Activated effector memory CD4-positive, alpha-beta T cell treated with anti-CD3 and anti-CD28 coated beads, Interleukin-2, amount 50 U/mL, for 16 hours (primary cell): Measurements from ENCODE around the gene CAMK2D.
A peak's percentile ranks its signal among the peaks of the same experiment; 100 is the strongest.

Source experiments
- DNase-seq: peaks from one replicate; pipeline ENCODE4 v3.0.0-alpha.2; 2020

The CAMK2D gene

DNA sequence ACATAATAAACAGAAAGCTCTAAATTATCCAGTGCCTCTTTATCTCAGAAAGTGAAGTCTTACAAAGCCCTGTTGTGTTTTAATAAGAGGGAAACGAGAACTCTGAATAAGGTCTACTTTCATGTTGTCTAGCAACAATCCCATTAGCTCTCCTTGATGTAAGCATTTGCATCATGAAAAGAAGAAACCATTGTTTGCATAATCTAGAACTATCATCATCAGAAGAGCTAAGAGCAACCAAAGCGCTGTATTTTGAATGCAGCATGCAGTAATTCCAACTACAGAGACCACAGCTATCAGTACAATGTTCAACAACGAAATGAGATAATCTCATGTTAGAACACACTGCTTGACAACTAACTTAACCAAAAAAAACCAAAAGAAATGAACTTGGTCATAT is 257.1 kb downstream of the CAMK2D start:
- DNase-seq: no peak

GRCh38 chr4:113503691-113504090 is 257.8 kb downstream of the CAMK2D start:
- no peak for DNase-seq

- DNase-seq: no peak
These were observed 258.6 kb downstream of the CAMK2D start for GRCh38 chr4:113502906-113503305.

DNA sequence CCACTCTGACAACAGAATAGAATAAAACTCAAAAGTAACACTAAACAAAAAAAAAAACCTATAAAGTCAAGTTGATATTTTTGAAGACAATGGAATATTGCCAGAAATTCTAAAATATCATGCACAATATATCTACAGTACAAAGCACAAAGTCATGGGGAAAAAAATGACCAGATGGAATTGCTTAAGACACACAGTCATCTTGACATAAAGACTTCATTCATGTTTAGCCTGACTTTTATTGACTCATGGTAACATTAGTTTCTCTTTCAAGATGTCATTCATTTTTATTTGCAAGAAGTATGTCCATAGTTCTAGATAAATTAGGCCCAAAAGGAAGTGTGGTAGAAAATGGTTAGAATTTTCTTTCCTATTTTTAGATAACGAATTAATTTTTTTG is 259.1 kb downstream of the CAMK2D start:
- DNase-seq: no peak

DNA sequence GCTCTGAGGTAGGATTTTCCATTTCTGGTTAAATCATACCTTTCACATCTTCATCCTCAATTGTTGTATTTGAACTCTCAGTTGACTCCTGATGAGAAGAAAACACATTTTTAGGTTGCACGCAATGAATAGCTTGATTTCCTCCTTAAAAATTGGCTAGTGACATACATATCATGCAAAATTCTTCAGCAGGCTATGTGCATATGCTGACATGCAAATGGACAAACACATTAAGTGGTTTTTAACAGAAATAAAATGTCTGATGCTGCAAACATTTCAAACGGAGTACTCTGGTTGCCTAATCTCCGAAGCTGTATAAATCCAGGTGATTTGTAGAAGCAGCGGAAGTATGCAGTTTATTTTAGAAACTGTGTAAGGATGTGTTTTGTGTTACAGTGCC is 261.1 kb downstream of the CAMK2D start:
- no peak for DNase-seq

DNA sequence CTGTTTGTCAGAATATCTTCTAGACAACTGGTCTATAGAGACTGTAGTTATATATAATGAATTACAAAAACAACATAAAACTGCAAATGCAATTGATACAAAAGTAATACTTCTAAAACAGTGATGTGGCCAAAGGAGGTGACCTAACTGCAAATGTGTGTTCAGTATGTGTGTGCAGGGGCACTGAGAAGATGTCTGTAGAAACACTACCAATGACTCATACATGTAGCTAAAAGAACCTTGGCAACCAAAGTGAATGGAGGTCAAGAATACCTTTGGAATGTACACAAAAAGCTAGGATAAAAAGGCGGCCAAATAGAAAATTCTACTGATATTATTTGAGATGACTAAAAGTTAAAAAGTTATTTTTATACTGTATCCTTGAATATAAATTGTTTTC is 261.8 kb downstream of the CAMK2D start:
- DNase-seq: no peak

DNA sequence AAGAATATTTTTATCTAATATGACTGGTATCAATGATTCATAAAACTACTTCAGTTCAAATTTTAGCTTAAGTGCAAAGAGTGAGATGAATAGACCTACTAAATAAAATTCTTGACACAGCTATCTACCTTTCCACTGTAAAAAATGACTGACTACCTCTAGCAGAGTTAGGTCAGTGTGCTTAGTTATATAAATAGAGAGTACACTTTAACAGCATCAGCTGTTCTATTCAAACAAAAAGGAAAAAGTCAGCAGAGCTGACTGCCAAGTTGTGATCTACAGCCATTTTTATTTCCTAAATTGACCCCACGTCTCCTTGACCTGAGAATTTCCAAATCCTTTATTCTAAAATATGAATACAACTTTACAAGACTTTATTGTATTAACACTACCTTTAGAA is 262.4 kb downstream of the CAMK2D start:
- no peak for DNase-seq

GRCh38 chr4:113497154-113497884 is 264.2 kb downstream of the CAMK2D start:
- DNase-seq: no peak

GRCh38 chr4:113496698-113497097 is 264.8 kb downstream of the CAMK2D start:
- DNase-seq: no peak

GRCh38 chr4:113495790-113496189 is 265.7 kb downstream of the CAMK2D start:
- no peak for DNase-seq

DNA sequence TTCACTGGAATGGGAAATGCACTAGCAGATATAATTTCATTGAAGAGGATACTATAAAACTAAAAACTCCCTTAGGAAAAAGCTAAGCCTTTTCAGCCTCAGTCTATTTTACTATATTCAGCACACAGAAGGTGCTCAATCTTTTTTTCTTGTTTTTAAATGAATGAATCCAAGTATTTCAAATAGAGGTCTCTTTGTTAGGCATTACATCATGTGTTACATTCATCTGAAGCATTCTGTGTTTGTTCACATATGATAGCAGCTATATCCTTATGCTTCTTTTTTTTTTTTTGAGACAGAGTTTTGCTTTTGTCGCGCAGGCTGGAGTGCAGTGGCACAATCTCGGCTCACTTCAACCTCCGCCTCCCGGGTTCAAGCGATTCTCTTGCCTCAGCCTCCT is 278.4 kb downstream of the CAMK2D start:
- no peak for DNase-seq

GRCh38 chr4:113482325-113482724 is 279.2 kb downstream of the CAMK2D start:
- DNase-seq: no peak

GRCh38 chr4:113481820-113482219 is 279.7 kb downstream of the CAMK2D start:
- no peak for DNase-seq

DNA sequence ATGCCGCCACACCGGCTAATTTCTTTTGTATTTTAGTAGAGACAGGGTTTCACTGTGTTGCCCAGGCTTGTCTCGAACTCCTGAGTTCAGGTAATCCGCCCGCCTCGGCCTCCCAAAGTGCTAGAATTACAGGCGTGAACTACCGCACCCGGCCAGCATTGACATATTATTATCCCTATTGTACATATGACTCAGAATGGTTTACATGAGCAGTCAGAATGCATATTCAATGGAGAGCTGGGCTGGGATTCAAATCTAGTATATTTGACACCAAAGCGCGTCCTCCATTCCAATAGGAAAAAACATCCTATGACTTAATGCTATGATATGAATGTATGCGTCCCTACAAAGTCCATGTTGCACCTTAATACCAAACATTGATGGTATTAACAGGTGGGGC is 281.4 kb downstream of the CAMK2D start:
- DNase-seq: no peak

DNA sequence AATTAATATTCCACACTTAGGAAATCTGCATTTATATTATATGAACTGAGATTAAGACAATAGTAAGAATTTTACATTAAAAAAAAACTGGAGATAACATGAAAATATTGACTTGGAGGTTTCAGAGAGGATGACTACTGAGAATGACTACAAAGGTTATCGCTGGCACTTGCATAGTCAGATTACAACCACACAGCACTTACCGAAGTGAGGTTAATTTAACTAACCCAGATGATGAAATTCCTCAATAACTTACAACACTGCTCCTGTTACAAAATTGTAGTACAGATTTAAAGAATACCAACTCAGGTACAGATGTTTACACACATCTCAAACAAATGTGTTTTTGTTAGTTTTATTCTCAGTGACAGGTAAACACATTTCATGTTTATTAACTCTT is 283.5 kb downstream of the CAMK2D start:
- DNase-seq: no peak

GRCh38 chr4:113476800-113477199 is 284.7 kb downstream of the CAMK2D start:
- DNase-seq: peak; percentile 71

DNA sequence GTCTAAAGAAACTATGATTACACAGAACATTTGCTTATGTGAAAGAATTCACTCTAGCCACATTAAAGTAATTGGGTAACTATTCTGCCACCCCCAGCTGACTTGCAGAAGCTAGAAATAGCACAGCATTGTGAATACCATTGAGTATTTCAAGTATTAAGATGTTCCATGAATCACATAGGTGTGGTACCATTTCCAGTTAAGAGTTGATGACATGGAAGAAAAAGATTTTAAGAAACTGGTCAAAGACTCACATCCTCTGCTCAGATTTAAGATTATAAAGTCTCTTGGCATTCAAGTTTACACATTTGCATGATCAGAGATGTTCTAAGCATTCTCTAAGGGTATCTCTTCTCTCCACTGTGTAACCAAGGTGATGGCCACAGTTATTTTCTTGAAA is 287.5 kb downstream of the CAMK2D start:
- DNase-seq: no peak

GRCh38 chr4:113472864-113473263 is 288.7 kb downstream of the CAMK2D start:
- no peak for DNase-seq

DNA sequence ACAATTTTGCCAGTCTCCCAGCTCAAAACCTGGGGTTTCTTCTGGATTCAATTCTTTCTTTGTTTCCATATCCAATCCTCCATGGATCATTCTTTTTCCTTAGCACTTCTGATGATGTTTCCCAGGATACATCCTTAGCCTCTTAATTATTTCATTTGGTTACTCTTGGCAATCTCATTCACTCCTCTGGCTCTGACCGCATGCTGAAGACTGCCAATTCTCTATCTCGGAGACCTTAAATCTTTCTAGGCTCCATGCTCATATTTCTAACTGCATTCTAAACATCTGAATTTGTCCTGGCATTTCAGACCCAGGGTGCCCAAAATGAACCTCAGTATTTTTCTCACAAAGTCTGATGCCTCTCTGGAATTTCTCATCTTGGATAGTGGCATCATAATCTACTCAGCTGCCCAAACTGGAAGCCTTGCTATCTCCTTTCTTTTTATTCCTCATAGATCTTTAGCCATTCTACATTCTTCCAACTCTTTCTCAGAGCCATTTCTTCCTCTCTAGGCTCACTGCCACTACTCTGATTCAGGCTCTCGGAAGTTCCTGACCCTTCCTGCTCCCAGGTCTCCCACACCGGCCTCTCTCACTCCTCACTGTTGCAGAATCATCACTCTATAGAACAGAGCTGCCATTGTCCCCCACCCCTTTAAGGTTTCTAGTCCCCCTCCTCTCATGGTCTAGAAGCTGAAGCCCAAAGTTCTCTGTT is 290.2 kb downstream of the CAMK2D start:
- DNase-seq: no peak

- no peak for DNase-seq
These were observed 291.6 kb downstream of the CAMK2D start for GRCh38 chr4:113469926-113470325.

DNA sequence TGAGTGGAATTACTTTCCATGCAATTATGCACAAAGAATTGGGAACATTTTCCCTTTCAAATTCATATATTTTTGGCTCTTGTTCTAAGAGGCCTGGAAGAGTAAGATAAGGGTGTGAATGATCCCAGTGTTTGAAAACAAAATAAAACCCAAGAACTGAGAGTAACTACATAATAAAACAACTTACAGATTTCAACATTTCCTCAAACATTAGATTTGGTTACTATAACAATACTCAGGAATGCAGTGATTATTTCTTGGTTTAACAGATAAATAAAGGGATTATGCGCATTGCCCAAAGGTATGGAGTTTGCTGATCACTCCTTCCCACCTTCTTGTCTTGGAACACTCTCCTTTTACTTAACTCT is 292.5 kb downstream of the CAMK2D start:
- DNase-seq: no peak

GRCh38 chr4:113468165-113469022 is 293.1 kb downstream of the CAMK2D start:
- DNase-seq: peak; percentile 67

DNA sequence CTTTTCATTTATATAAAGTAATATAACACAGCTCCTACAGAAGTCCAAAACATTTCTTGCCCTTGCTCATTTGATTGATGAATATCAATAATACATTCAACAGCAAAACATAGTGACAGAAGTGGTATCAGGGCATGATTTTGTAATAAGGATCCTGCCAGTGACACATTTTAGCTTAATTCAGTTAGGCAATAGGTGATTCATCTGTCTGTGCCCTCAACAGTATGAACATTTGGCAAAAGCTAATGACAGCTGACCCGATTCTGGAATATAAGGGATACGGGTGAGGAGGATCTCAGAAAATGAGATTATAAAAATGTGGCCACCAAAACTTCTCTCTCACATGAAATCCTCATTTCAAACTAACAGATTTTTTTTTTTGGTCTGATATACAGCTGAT is 294.0 kb downstream of the CAMK2D start:
- no peak for DNase-seq

DNA sequence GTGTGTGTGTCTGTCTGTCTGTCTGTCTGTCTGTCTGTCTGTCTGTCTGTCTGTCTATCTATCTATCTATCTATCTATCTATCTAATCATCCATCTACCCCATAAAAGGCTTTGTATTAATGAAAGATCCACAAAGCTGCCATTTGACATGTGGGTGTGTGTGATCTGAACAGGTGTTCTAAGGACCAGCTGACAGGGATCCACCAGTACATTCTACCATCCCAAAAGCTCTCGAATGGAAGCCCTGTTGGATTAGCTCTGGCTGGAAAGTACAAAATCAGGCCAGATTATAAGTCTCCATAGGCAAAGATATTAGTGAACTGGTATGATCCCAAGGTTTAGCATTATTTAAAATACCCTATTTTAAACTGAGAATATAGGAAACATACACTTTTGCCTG is 299.3 kb downstream of the CAMK2D start:
- no peak for DNase-seq
